Suprapubic skin (tissue), 4 donors: ENCODE data around the gene LARP4B.

Experiments
- CTCF ChIP-seq, 2 donors: fragments of 200-600 bp in 1 of 2; fragments of 450-650 bp in 1 of 2; sonication (generic) in 1 of 2; IDR thresholded peaks; one replicate each; pipeline ENCODE4 v1.5.1; 2016 to 2019; ENCODE audit warnings: antibody characterized with exemption in 2 of 2, mild to moderate bottlenecking in 1 of 2, moderate library complexity in 1 of 2
- EP300 ChIP-seq: sonication (generic); formaldehyde crosslinking; IDR thresholded peaks from one replicate; pipeline ENCODE4 v1.6.1; 2017; ENCODE audit warnings: antibody characterized with exemption
- POLR2A ChIP-seq, 2 donors: fragments of 450-650 bp; IDR thresholded peaks; one replicate each; pipeline ENCODE4 v1.6.1; 2017; ENCODE audit warnings: antibody characterized with exemption in 2 of 2, mild to moderate bottlenecking in 2 of 2, moderate library complexity in 2 of 2
- POLR2AphosphoS5 ChIP-seq, 3 donors: sonication (generic); formaldehyde crosslinking; IDR thresholded peaks; one replicate each; pipeline ENCODE4 v1.6.1; 2017; ENCODE audit warnings: antibody characterized with exemption in 3 of 3

- TF ChIP-seq CTCF (IDR thresholded peaks at IDR 0.05) (no peak), POLR2A (IDR thresholded peaks at IDR 0.05) (no peak), EP300 (no peak), POLR2AphosphoS5 (IDR thresholded peaks at IDR 0.05) (no peak)
These were observed 111.7 kb downstream of the LARP4B start for GRCh38 chr10:819816-820215.
